ENCODE measurements around the gene NR2E1.

- no peak for TF ChIP-seq ZNF324 (tag by site-specific recombination; IDR thresholded peaks at IDR 0.05)
- TF ChIP-seq ZNF26 (tag by site-specific recombination; IDR thresholded peaks at IDR 0.05) = no peak
- TF ChIP-seq ZNF404 (tag by site-specific recombination; IDR thresholded peaks at IDR 0.05) = no peak
- no peak for TF ChIP-seq RBAK (tag by site-specific recombination; IDR thresholded peaks at IDR 0.05)
- no peak for TF ChIP-seq ZNF580 (tag by site-specific recombination; IDR thresholded peaks at IDR 0.05)
- no peak for TF ChIP-seq ATF2 (tag by site-specific recombination; IDR thresholded peaks at IDR 0.05; ENCODE audit: low read depth)
- TF ChIP-seq ZIC2 (tag by site-specific recombination; IDR thresholded peaks at IDR 0.05) = no peak
- no peak for TF ChIP-seq ZNF214 (tag by site-specific recombination; IDR thresholded peaks at IDR 0.05; ENCODE audit: borderline replicate concordance)
- no peak for TF ChIP-seq ZBTB8A (tag by site-specific recombination; IDR thresholded peaks at IDR 0.05)
- no peak for TF ChIP-seq ZNF560 (tag by site-specific recombination; IDR thresholded peaks at IDR 0.05; ENCODE audit: borderline replicate concordance)
Measured at GRCh38 chr6:108222504-108222903, 56.7 kb downstream of the NR2E1 start.

Measured in HEK293 (cell line).